GM12878 (cell line): ENCODE measurements around the gene FOXI2. TPM values are rescaled to one million over a fixed set of nuclear protein-coding genes. Genes with fewer than 3 reads are reported as not detected.

Source experiments
- ATAC-seq: fragments of 200-7000 bp; cut with Tn5 transposase; 3 replicates; pipeline ENCODE4 v1.9.1; 2020; ENCODE audit warnings: mild to moderate bottlenecking, moderate library complexity
- BruUV-seq: library from RNA; stranded (reverse); fragments of 400-500 nt; replicated peaks from 2 replicates; lab custom pipeline; 2021; lab: Mats Ljungman, UMichigan
- CTCF ChIA-PET: fragments of 300-600 bp; sonication (Branson Sonifier 250); formaldehyde crosslinking; extraction: SDS; loops from one replicate; lab custom pipeline; 2021; ENCODE audit warnings: inconsistent platforms; lab: Yijun Ruan, JAX
- POLR2A ChIA-PET: fragments of 350-600 bp; formaldehyde crosslinking; extraction: SDS; loops from one replicate; lab custom pipeline; 2021; ENCODE audit warnings: inconsistent platforms; lab: Charles Lee
- RAD21 ChIA-PET: fragments of 300-600 bp; sonication (Branson Sonifier 250); formaldehyde crosslinking; loops from one replicate; lab custom pipeline; 2023; ENCODE audit warnings: antibody characterized with exemption; ENCODE audit not compliant: unreplicated experiment; lab: Charles Lee
- SMC1A ChIA-PET: fragments of 300-600 bp; sonication (Branson Sonifier 250); formaldehyde crosslinking; loops from one replicate; lab custom pipeline; 2023; ENCODE audit not compliant: unreplicated experiment, uncharacterized antibody; lab: Charles Lee
- DNase-seq: peaks from one replicate; pipeline ENCODE4 v3.0.0-alpha.2; 2011; ENCODE audit warnings: low read depth, low spot score
- FAIRE-seq: peaks from 3 replicates; lab custom pipeline; 2011; peaks lifted over from hg19 to GRCh38; lab: Jason Lieb, UNC
- H2AFZ ChIP-seq: 2 replicates; pipeline ENCODE4 v1.6.0; 2011; ENCODE audit warnings: low read depth, low read length, control low read depth; ENCODE audit not compliant: control insufficient read depth
- H3K27ac ChIP-seq: 2 replicates; pipeline ENCODE4 v1.5.1; 2011; ENCODE audit warnings: control low read depth; ENCODE audit not compliant: control insufficient read depth, insufficient read depth
- H3K27me3 ChIP-seq, 2 experiments: replicated peaks in 1 of 2; 2 replicates each; pipeline versions ENCODE4 v1.6.0 to v1.6.1; 2011; ENCODE audit warnings: low read length in 1 of 2; ENCODE audit not compliant: control insufficient read depth in 2 of 2, insufficient read depth in 2 of 2
- H3K36me3 ChIP-seq, 2 experiments: 2 replicates each; pipeline ENCODE4 v1.5.1; 2011; ENCODE audit warnings: low read length in 1 of 2; ENCODE audit not compliant: control insufficient read depth in 2 of 2, insufficient read depth in 2 of 2
- H3K4me1 ChIP-seq: 2 replicates; pipeline ENCODE4 v1.6.1; 2011; ENCODE audit warnings: mild to moderate bottlenecking, low read length, moderate library complexity, mixed read lengths; ENCODE audit not compliant: control insufficient read depth, insufficient read depth
- H3K4me2 ChIP-seq: 2 replicates; pipeline ENCODE4 v1.6.0; 2011; ENCODE audit warnings: control low read depth; ENCODE audit not compliant: control insufficient read depth, insufficient read depth
- H3K4me3 ChIP-seq: fragments of 200-600 bp; sonication (generic); 2 replicates; pipeline ENCODE4 v1.5.1; 2016
- H3K79me2 ChIP-seq: 2 replicates; pipeline ENCODE4 v1.6.0; 2011; ENCODE audit warnings: low read length; ENCODE audit not compliant: control insufficient read depth, insufficient read depth
- H3K9ac ChIP-seq: 2 replicates; pipeline ENCODE4 v1.8.0; 2011; ENCODE audit warnings: low read length, control low read depth, mixed read lengths; ENCODE audit not compliant: control insufficient read depth, insufficient read depth
- H3K9me3 ChIP-seq: replicated peaks from 3 replicates; pipeline ENCODE4 v1.5.1; 2011; ENCODE audit warnings: mild to moderate bottlenecking, low read length; ENCODE audit not compliant: control insufficient read depth, insufficient read depth
- H4K20me1 ChIP-seq: 2 replicates; pipeline ENCODE4 v1.6.0; 2011; ENCODE audit not compliant: control insufficient read depth, insufficient read depth
- CBX3 ChIP-seq: fragments of 200-600 bp; sonication (generic); IDR thresholded peaks from 2 replicates; pipeline ENCODE4 v1.6.1; 2016; ENCODE audit warnings: low read depth, borderline replicate concordance
- CBX5 ChIP-seq: sonication (generic); IDR thresholded peaks from 2 replicates; pipeline ENCODE4 v1.6.1; 2016; ENCODE audit warnings: low read depth, moderate library complexity, mild to moderate bottlenecking, inconsistent platforms
- CUX1 ChIP-seq: IDR thresholded peaks from 2 replicates; pipeline ENCODE4 v1.6.1; 2012; ENCODE audit warnings: improper control_type of control experiment, low read depth, low read length; ENCODE audit not compliant: insufficient replicate concordance
- GATAD2B ChIP-seq: fragments of 450-650 bp; conservative IDR thresholded peaks from 2 replicates; pipeline ENCODE4 v1.6.1; 2017; ENCODE audit warnings: low read depth, mild to moderate bottlenecking, moderate library complexity
- HDAC2 ChIP-seq: fragments of 200-600 bp; sonication (generic); IDR thresholded peaks from 2 replicates; pipeline ENCODE4 v1.6.1; 2017
- IKZF1 ChIP-seq: fragments of 450-650 bp; conservative IDR thresholded peaks from 2 replicates; pipeline ENCODE4 v1.6.1; 2017; ENCODE audit warnings: antibody characterized with exemption, mild to moderate bottlenecking
- JUND ChIP-seq: IDR thresholded peaks from 2 replicates; pipeline ENCODE4 v1.6.1; 2012; ENCODE audit warnings: low read depth, mild to moderate bottlenecking, low read length, improper control_type of control experiment, moderate library complexity
- RAD51 ChIP-seq: fragments of 450-650 bp; IDR thresholded peaks from 2 replicates; pipeline ENCODE4 v1.6.1; 2016; ENCODE audit warnings: moderate library complexity, mild to moderate bottlenecking, inconsistent platforms
- RELA ChIP-seq: fragments of 450-650 bp; IDR thresholded peaks from 2 replicates; pipeline ENCODE4 v1.8.0; 2014; ENCODE audit warnings: borderline replicate concordance; ENCODE audit not compliant: partially characterized antibody
- SIX5 ChIP-seq: IDR thresholded peaks from 2 replicates; pipeline ENCODE4 v1.6.1; 2011; ENCODE audit warnings: mild to moderate bottlenecking, low read depth, low read length, moderate library complexity; ENCODE audit not compliant: severe bottlenecking
- TCF12 ChIP-seq: IDR thresholded peaks from 2 replicates; pipeline ENCODE4 v1.6.1; 2011; ENCODE audit warnings: low read depth, mild to moderate bottlenecking, low read length
- TCF7 ChIP-seq: IDR thresholded peaks from 2 replicates; pipeline ENCODE4 v1.6.1; 2014; ENCODE audit warnings: antibody characterized with exemption, borderline replicate concordance
- ZNF207 ChIP-seq: fragments of 450-650 bp; IDR thresholded peaks from 2 replicates; pipeline ENCODE4 v1.6.1; 2014; ENCODE audit warnings: antibody characterized with exemption, mild to moderate bottlenecking, borderline replicate concordance
- ZNF622 ChIP-seq: fragments of 450-650 bp; IDR thresholded peaks from 2 replicates; pipeline ENCODE4 v1.6.1; 2017; ENCODE audit warnings: mild to moderate bottlenecking, inconsistent platforms
- WGBS: methylation state at CpG from one replicate; pipeline ENCODE4 v1.1.6; 2016; ENCODE audit warnings: low lambda C conversion rate; ENCODE audit not compliant: insufficient replicate concordance, insufficient coverage; ENCODE audit errors: missing lambda C conversion rate; 5-methylcytosine and 5-hydroxymethylcytosine counted together
- in situ Hi-C: fragments of 300-500 bp; cut with MboI; formaldehyde crosslinking; loops from 9 replicates; pipeline ENCODE4 v1.14.3; 2018; ENCODE audit warnings: mixed read lengths
- intact Hi-C: fragments of 100-400 bp; cut with micrococcal nuclease; formaldehyde crosslinking; loops from one replicate; pipeline ENCODE4 v1.14.2; 2022; ENCODE audit not compliant: unreplicated experiment
- polyA plus RNA-seq, 11 experiments: library from polyadenylated mRNA; depleted of rRNA in 4 of 11; unstranded in 6 of 11; stranded (reverse) in 5 of 11; fragments of >200 nt; fragmentation: Nextera tagmentation in 4 of 11; fragmentation: Illumina TruSeq in 1 of 11; extraction: Ambion mirVana in 4 of 11; extraction: Trizol in 1 of 11; gene quantifications; 1 replicate in 1 of 11; 2 replicates in 10 of 11; pipeline versions ENCODE4 v1.2.1 to v1.2.3, GENCODE V29; 2011 to 2016; ENCODE audit warnings: inconsistent platforms in 2 of 11, missing spikeins in 2 of 11, low read depth in 1 of 11
- total RNA-seq, 4 experiments: library from RNA; depleted of rRNA in 3 of 4; stranded (reverse); fragments of >200 nt in 3 of 4; fragmentation: Illumina TruSeq in 1 of 4; extraction: Trizol in 1 of 4; gene quantifications; 2 replicates each; pipeline versions ENCODE4 v1.2.1 to v1.2.3, GENCODE V29; 2013 to 2021
- TF ChIP-seq, protein P1 (sequence below): fragments of 450-650 bp; IDR thresholded peaks from 2 replicates; pipeline ENCODE4 v1.6.1; 2018; ENCODE audit warnings: mild to moderate bottlenecking, low read depth, moderate library complexity; ENCODE audit not compliant: partially characterized antibody
- TF ChIP-seq, protein P2 (sequence below): fragments of 450-650 bp; IDR thresholded peaks from 2 replicates; pipeline ENCODE4 v1.6.1; 2017; ENCODE audit warnings: low read depth, mild to moderate bottlenecking, moderate library complexity

Gene FOXI2
- total and polyA plus RNA-seq, 10 of the 15 experiments (the other 5 are each of a cell fraction or from before 2014, with no cell fraction given): not detected

- Histone ChIP-seq H3K9ac (no peak overlapping the region), H3K27ac (no peak overlapping the region), H3K36me3 (no peaks in the 10 kb centered on the region), H3K9me3 (no peaks in the 10 kb centered on the region), H4K20me1 (no peaks in the 10 kb centered on the region), H2AFZ (no peak overlapping the region), H3K4me3 (no peak overlapping the region), H3K79me2 (no peaks in the 10 kb centered on the region), H3K27me3 (no peaks in the 10 kb centered on the region), H3K4me2 (no peak overlapping the region), H3K4me1 (no peaks in the 10 kb centered on the region)
- CTCF ChIA-PET: interaction anchor here (2.4 to 2.5 kb wide), 2 partner anchors 9 to 12 kb away, joined by 6 to 11 read pairs; no protein-coding TSS in a partner anchor
- RAD21 ChIA-PET: no interaction called here
- ATAC-seq (no peak), DNase-seq (no peak), FAIRE-seq (no peak)
- in situ Hi-C loops (no loop called here), intact Hi-C loops (no loop called here)
- POLR2A ChIA-PET: no interaction called here
- BruUV-seq: no TSS peak
- 56% methylated on average over 4 of the region's 4 CpGs for WGBS
- TF ChIP-seq TCF12 (no peak), RELA (no peak), TCF7 (no peak), HDAC2 (no peak), ZNF622 (no peak), JUND (no peak), CBX5 (no peak), CUX1 (no peak), CBX3 (no peak), ZNF207 (no peak), GATAD2B (no peak), IKZF1 (no peak), SIX5 (no peak), RAD51 (no peak)
- TF ChIP-seq, protein P1, sequence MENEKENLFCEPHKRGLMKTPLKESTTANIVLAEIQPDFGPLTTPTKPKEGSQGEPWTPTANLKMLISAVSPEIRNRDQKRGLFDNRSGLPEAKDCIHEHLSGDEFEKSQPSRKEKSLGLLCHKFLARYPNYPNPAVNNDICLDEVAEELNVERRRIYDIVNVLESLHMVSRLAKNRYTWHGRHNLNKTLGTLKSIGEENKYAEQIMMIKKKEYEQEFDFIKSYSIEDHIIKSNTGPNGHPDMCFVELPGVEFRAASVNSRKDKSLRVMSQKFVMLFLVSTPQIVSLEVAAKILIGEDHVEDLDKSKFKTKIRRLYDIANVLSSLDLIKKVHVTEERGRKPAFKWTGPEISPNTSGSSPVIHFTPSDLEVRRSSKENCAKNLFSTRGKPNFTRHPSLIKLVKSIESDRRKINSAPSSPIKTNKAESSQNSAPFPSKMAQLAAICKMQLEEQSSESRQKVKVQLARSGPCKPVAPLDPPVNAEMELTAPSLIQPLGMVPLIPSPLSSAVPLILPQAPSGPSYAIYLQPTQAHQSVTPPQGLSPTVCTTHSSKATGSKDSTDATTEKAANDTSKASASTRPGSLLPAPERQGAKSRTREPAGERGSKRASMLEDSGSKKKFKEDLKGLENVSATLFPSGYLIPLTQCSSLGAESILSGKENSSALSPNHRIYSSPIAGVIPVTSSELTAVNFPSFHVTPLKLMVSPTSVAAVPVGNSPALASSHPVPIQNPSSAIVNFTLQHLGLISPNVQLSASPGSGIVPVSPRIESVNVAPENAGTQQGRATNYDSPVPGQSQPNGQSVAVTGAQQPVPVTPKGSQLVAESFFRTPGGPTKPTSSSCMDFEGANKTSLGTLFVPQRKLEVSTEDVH: no peak
- TF ChIP-seq, protein P2, sequence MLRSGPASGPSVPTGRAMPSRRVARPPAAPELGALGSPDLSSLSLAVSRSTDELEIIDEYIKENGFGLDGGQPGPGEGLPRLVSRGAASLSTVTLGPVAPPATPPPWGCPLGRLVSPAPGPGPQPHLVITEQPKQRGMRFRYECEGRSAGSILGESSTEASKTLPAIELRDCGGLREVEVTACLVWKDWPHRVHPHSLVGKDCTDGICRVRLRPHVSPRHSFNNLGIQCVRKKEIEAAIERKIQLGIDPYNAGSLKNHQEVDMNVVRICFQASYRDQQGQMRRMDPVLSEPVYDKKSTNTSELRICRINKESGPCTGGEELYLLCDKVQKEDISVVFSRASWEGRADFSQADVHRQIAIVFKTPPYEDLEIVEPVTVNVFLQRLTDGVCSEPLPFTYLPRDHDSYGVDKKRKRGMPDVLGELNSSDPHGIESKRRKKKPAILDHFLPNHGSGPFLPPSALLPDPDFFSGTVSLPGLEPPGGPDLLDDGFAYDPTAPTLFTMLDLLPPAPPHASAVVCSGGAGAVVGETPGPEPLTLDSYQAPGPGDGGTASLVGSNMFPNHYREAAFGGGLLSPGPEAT: no peak
- SMC1A ChIA-PET: no interaction called here
These were observed 41.6 kb upstream of the FOXI2 start for GRCh38 chr10:127695431-127695830.
